ENCODE results near the gene FGF2.
A peak's percentile ranks its signal among the peaks of the same experiment; 100 is the strongest.

Gene FGF2

GRCh38 chr4:122783301-122784215 lies 43.1 kb upstream of the FGF2 start:
- TF ChIP-seq ZNF350 (tag by site-specific recombination; IDR thresholded peaks at IDR 0.05): no peak
- TF ChIP-seq, protein P1, sequence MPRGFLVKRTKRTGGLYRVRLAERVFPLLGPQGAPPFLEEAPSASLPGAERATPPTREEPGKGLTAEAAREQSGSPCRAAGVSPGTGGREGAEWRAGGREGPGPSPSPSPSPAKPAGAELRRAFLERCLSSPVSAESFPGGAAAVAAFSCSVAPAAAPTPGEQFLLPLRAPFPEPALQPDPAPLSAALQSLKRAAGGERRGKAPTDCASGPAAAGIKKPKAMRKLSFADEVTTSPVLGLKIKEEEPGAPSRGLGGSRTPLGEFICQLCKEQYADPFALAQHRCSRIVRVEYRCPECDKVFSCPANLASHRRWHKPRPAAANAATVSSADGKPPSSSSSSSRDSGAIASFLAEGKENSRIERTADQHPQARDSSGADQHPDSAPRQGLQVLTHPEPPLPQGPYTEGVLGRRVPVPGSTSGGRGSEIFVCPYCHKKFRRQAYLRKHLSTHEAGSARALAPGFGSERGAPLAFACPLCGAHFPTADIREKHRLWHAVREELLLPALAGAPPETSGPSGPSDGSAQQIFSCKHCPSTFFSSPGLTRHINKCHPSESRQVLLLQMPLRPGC (tag by site-specific recombination; IDR thresholded peaks at IDR 0.05): no peak
- TF ChIP-seq ZNF121 (tag by site-specific recombination; IDR thresholded peaks at IDR 0.05): no peak
- TF ChIP-seq ZNF664 (tag by site-specific recombination; IDR thresholded peaks at IDR 0.05): no peak
- TF ChIP-seq ZNF302 (tag by site-specific recombination; IDR thresholded peaks at IDR 0.05; ENCODE audit: low read depth): no peak
- TF ChIP-seq, protein P2, sequence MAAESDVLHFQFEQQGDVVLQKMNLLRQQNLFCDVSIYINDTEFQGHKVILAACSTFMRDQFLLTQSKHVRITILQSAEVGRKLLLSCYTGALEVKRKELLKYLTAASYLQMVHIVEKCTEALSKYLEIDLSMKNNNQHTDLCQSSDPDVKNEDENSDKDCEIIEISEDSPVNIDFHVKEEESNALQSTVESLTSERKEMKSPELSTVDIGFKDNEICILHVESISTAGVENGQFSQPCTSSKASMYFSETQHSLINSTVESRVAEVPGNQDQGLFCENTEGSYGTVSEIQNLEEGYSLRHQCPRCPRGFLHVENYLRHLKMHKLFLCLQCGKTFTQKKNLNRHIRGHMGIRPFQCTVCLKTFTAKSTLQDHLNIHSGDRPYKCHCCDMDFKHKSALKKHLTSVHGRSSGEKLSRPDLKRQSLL (tag by site-specific recombination; IDR thresholded peaks at IDR 0.05): peak; percentile 30; the same call in 1 of the 2 replicates
- TF ChIP-seq ZNF830 (tag by site-specific recombination; IDR thresholded peaks at IDR 0.05; ENCODE audit: low read depth): no peak
- peak; percentile 56 for TF ChIP-seq GLIS1 (tag by site-specific recombination; IDR thresholded peaks at IDR 0.05)
- no peak for TF ChIP-seq EGR2 (tag by site-specific recombination; IDR thresholded peaks at IDR 0.05; ENCODE audit: low read depth)
- TF ChIP-seq ZBTB8A (tag by site-specific recombination; IDR thresholded peaks at IDR 0.05): no peak
- TF ChIP-seq IKZF3 (tag by site-specific recombination; IDR thresholded peaks at IDR 0.05): no peak
- no peak for TF ChIP-seq ZNF677 (tag by site-specific recombination; IDR thresholded peaks at IDR 0.05)
- no peak for TF ChIP-seq SP7 (tag by site-specific recombination; IDR thresholded peaks at IDR 0.05)
- no peak for TF ChIP-seq ZNF174 (tag by site-specific recombination; IDR thresholded peaks at IDR 0.05)
- TF ChIP-seq OSR2 (tag by site-specific recombination; IDR thresholded peaks at IDR 0.05): no peak
- TF ChIP-seq, protein P3, sequence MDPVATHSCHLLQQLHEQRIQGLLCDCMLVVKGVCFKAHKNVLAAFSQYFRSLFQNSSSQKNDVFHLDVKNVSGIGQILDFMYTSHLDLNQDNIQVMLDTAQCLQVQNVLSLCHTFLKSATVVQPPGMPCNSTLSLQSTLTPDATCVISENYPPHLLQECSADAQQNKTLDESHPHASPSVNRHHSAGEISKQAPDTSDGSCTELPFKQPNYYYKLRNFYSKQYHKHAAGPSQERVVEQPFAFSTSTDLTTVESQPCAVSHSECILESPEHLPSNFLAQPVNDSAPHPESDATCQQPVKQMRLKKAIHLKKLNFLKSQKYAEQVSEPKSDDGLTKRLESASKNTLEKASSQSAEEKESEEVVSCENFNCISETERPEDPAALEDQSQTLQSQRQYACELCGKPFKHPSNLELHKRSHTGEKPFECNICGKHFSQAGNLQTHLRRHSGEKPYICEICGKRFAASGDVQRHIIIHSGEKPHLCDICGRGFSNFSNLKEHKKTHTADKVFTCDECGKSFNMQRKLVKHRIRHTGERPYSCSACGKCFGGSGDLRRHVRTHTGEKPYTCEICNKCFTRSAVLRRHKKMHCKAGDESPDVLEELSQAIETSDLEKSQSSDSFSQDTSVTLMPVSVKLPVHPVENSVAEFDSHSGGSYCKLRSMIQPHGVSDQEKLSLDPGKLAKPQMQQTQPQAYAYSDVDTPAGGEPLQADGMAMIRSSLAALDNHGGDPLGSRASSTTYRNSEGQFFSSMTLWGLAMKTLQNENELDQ (tag by site-specific recombination; IDR thresholded peaks at IDR 0.05; ENCODE audit: low read depth): no peak
- TF ChIP-seq SALL2 (tag by site-specific recombination; IDR thresholded peaks at IDR 0.05; ENCODE audit: borderline replicate concordance): no peak
- TF ChIP-seq, protein P4, sequence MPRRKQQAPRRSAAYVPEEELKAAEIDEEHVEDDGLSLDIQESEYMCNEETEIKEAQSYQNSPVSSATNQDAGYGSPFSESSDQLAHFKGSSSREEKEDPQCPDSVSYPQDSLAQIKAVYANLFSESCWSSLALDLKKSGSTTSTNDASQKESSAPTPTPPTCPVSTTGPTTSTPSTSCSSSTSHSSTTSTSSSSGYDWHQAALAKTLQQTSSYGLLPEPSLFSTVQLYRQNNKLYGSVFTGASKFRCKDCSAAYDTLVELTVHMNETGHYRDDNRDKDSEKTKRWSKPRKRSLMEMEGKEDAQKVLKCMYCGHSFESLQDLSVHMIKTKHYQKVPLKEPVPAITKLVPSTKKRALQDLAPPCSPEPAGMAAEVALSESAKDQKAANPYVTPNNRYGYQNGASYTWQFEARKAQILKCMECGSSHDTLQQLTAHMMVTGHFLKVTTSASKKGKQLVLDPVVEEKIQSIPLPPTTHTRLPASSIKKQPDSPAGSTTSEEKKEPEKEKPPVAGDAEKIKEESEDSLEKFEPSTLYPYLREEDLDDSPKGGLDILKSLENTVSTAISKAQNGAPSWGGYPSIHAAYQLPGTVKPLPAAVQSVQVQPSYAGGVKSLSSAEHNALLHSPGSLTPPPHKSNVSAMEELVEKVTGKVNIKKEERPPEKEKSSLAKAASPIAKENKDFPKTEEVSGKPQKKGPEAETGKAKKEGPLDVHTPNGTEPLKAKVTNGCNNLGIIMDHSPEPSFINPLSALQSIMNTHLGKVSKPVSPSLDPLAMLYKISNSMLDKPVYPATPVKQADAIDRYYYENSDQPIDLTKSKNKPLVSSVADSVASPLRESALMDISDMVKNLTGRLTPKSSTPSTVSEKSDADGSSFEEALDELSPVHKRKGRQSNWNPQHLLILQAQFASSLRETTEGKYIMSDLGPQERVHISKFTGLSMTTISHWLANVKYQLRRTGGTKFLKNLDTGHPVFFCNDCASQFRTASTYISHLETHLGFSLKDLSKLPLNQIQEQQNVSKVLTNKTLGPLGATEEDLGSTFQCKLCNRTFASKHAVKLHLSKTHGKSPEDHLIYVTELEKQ (tag by site-specific recombination; IDR thresholded peaks at IDR 0.05; ENCODE audit: borderline replicate concordance): no peak
- TF ChIP-seq, protein P5, sequence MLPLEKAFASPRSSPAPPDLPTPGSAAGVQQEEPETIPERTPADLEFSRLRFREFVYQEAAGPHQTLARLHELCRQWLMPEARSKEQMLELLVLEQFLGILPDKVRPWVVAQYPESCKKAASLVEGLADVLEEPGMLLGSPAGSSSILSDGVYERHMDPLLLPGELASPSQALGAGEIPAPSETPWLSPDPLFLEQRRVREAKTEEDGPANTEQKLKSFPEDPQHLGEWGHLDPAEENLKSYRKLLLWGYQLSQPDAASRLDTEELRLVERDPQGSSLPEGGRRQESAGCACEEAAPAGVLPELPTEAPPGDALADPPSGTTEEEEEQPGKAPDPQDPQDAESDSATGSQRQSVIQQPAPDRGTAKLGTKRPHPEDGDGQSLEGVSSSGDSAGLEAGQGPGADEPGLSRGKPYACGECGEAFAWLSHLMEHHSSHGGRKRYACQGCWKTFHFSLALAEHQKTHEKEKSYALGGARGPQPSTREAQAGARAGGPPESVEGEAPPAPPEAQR (tag by site-specific recombination; IDR thresholded peaks at IDR 0.05): no peak
- no peak for TF ChIP-seq ZNF571 (tag by site-specific recombination; IDR thresholded peaks at IDR 0.05)
- no peak for TF ChIP-seq ZNF184 (tag by site-specific recombination; IDR thresholded peaks at IDR 0.05)
- TF ChIP-seq ZNF561 (tag by site-specific recombination; IDR thresholded peaks at IDR 0.05; ENCODE audit: borderline replicate concordance): no peak
- 0 out of 2 replicates have a peak, but pooled peaks have one; percentile 29 for TF ChIP-seq PRDM1 (tag by site-specific recombination; IDR thresholded peaks at IDR 0.05)
- TF ChIP-seq ZNF335 (tag by site-specific recombination; conservative IDR thresholded peaks at IDR 0.05): peak; percentile 25; the same call in 1 of the 2 replicates
- Histone ChIP-seq H3K36me3 (ENCODE audit: control insufficient read depth in 2 of 2, insufficient read depth in 1 of 2, low read length in 2 of 2) (no peaks in the 10 kb centered on the region), H3K4me3 (ENCODE audit: low read depth, low read length) (no peak overlapping the region), H3K27ac (ENCODE audit: extremely low read depth, low read depth, low read length) (no peak overlapping the region), H3K4me1 (ENCODE audit: control insufficient read depth, insufficient read depth, low read length) (no peaks in the 10 kb centered on the region), H3K9me3 (ENCODE audit: control insufficient read depth, insufficient read depth, low read depth, low read length) (no peaks in the 10 kb centered on the region)
- POLR2A ChIA-PET: interaction anchor here (1.2 kb wide), 1 partner anchor 13 kb away, joined by 5 read pairs; no protein-coding TSS in a partner anchor
- CTCF ChIA-PET: interaction anchor here (0.6 to 1.9 kb wide), 4 partner anchors 12 to 130 kb away, joined by 3 to 8 read pairs (median 3); no protein-coding TSS in a partner anchor

All from HEK293 (cell line).